NCI-H526 (cell line): ENCODE data around the gene WNT7B.

Experiments
- DNase-seq, 2 experiments: peaks; one replicate each; lab custom pipeline; 2025; lab: John Stamatoyannopoulos, UW

Gene WNT7B

GRCh38 chr22:45872659-45873263 is 104.2 kb downstream of the WNT7B start:
- DNase-seq, result no peak

DNA sequence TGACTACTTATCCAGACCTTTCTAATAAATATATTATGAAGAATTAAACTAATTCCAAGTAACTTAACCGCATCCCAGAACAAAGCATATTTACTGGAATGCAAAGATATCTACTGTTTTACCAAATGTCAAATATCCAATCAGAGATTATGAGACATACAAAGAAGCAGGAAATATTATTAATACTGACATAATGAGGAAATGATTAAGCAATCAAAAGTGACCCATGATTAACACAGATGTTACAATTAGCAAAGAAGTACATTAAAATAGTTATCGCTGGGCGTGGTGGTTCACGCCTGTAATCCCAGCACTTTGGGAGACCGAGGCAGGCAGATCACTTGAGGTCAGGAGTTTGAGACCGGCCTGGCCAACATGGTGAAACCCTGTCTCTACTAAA is 105.2 kb downstream of the WNT7B start:
- no peak for DNase-seq
